IPS-18c (cell line): ENCODE measurements around the gene ALPI.
"Not testable (repeated sequence)": the region's sequence is repeated elsewhere in the genome, so short reads cannot be mapped to it uniquely, and the experiment has no call there.

Experiments used
- H3K4me3 ChIP-seq: 2 replicates; pipeline ENCODE4 v1.7.0; 2013; ENCODE audit warnings: low read depth, mild to moderate bottlenecking, low read length, moderate library complexity; ENCODE audit not compliant: insufficient read depth
- H3K9me3 ChIP-seq: one replicate; pipeline ENCODE4 v1.6.1; 2013; ENCODE audit warnings: mild to moderate bottlenecking, low read length, moderate library complexity; ENCODE audit not compliant: control insufficient read depth, insufficient read depth

Gene ALPI

GRCh38 chr2:232455426-232456255 is at the start of gene ALPI:
Gene ALPI, plus strand, starts transcription at chr2:232456153. Its CDS starts 47 bp downstream, at chr2:232456200.
- H3K4me3 ChIP-seq, result no peak within 1 kb of the TSS
- H3K9me3 ChIP-seq, result no peaks in the 10 kb centered on the region

DNA sequence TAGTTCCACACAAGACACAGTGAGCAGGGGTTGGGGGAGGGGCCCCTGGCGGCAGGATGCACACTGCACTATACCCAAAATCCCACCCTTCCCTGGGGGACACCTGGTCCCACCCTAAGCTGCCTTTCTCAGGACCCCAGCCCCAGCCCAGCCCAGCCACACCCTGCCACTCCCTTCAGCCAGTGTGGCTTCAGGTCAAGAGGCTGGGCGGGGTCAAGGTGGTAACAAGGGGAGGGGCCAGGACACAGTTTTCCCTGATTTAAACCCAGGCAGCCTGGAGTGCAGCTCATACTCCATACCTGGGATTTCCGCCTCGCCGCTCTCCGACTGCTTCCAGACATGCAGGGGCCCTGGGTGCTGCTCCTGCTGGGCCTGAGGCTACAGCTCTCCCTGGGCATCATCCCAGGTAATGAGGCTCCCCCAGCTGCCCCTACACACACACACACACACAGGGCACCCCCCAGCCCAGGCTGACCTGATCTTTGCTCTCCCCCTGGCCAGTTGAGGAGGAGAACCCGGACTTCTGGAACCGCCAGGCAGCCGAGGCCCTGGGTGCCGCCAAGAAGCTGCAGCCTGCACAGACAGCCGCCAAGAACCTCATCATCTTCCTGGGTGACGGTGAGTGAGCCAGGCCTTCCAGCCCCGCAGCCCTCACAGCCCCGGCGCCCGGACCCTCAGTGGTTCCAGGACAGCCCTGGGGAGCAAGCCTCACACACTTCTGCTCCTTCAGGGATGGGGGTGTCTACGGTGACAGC is 49.2 kb upstream of the ALPI start, which contains the start of gene ALPG:
Gene ALPG, plus strand, starts transcription at position 289 of the 755 bp plus-strand sequence. Its CDS starts 51 bp downstream, at position 340.
- no peak within 1 kb of the TSS; the same call in 1 of the 2 replicates for H3K4me3 ChIP-seq
- peaks cover 2% of the 10 kb centered on the region for H3K9me3 ChIP-seq

DNA sequence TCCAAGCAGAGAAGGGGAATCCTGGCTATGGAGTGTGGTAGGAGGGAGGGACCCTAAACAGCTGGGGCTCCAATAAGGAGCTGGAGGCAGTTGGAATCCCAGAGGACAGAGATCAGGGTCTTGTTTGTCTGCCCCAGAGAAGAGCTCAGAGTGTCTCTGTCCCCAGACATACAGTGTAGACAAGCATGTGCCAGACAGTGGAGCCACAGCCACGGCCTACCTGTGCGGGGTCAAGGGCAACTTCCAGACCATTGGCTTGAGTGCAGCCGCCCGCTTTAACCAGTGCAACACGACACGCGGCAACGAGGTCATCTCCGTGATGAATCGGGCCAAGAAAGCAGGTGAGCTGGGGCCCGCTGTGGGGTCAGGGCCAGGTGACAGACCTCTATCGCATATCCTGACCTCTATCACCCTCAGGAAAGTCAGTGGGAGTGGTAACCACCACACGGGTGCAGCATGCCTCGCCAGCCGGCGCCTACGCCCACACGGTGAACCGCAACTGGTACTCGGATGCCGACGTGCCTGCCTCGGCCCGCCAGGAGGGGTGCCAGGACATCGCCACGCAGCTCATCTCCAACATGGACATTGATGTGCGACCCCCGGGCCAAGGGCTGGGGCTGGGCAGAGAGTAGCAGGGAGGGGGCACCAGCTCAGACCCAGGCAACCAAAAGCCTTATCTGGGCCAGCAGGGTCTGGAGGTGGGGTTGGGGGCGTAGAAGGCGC is 48.4 kb upstream of the ALPI start:
- not testable (repeated sequence) for H3K4me3 ChIP-seq, H3K9me3 ChIP-seq

- not testable (repeated sequence) for H3K9me3 ChIP-seq, H3K4me3 ChIP-seq
Observed at GRCh38 chr2:232408269-232408668, 47.7 kb upstream of the ALPI start.

- not testable (repeated sequence) for H3K4me3 ChIP-seq, H3K9me3 ChIP-seq
Observed at GRCh38 chr2:232409617-232410016, 46.3 kb upstream of the ALPI start.

- H3K9me3 ChIP-seq, result peaks cover 4% of the 10 kb centered on the region
- H3K4me3 ChIP-seq, result no peak overlapping the region
Observed at GRCh38 chr2:232410238-232410900, 45.6 kb upstream of the ALPI start.

DNA sequence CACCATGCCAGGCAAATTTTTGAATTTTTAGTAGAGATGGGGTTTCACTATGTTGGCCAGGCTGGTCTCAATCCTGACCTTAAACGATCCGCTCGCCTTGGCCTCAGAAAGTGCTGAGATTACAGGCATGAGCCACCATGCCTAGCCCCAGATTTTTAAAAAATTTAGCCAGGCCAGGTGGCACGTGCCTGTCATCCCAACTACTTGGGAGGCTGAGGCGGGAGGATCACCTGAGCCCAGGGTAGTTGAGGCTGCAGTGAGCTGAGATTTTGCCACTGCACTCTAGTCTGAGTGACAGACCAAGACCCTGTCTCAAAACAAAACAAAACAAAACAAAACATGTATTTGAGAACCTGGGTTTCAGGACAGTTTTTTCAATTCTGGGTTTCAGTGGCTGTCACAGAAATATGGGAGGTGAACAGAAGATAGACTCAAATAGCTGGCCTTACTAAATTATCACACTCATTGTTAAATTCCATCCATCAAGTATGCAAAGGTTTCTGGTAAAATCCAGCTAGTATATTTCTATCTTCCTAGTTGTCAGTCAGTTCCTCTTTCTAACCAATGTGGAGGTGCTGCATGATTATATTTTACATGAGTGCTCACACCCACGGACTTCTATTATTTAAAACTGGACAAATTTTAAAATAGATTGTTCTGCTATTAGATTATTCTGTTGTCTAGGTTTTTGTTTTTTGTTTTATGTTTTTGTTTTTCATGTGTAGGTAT is 43.9 kb upstream of the ALPI start:
- Histone ChIP-seq H3K9me3 (peaks cover 4% of the 10 kb centered on the region), H3K4me3 (no peak overlapping the region)

DNA sequence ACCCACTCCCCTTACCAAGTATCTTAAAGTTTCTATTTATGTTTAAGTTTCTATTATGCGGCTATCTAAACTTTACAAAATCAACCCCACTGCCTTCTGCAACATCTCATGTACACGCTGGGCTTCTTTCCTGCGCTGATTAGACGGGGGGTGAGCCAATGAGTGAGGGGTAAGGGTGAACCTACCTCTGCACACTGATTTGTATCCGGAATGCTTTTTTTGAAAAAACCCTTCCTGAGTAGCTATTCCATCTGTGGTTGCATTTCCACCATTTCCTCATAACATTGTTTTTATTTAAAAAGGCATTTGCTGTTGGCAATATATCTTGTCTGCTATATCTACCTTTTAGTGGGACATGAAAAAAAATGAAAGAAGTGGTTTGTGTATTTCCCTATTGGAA is 43.0 kb upstream of the ALPI start:
- peaks cover 4% of the 10 kb centered on the region for H3K9me3 ChIP-seq
- H3K4me3 ChIP-seq, result no peak overlapping the region

GRCh38 chr2:232415138-232415690 is 40.7 kb upstream of the ALPI start:
- Histone ChIP-seq H3K4me3 (no peak overlapping the region), H3K9me3 (peaks cover 4% of the 10 kb centered on the region)

DNA sequence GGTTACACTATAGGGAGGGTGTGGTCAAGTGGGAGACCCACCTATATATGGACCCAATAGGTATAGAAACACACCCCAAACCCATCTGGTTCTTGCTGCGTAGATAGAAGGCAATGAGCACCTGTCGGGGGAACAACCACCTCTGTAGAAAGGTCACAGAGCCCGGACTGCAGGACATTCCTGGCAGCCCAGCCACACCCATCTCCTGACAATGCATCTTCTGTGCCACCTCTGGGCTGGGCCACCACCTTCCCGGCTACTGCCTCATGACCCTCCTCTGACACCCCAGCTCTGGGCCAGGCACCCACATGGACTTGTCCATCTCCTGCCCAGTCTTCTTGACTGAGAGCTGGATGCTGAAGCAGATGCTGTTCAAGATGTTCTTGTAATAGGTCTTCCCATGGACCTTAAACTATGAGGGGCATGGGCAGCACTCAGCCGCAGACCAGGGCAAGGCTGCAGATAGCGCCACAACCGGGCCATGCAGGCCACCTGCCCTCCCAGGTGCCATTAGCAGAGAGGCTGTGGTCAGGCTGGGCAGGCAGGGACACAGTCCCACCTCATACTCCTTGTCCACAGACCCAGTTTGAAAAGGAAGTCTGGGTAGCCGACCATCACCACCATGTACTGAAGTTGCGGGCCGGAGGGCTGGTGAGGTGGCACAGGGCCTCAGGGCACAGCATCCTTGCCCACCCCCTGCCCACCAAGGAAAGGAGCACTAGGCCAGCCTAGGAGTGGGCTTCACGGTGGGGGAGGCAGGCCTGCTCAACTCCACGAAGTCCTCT is 40.0 kb upstream of the ALPI start:
- Histone ChIP-seq H3K9me3 (peaks cover 4% of the 10 kb centered on the region), H3K4me3 (no peak overlapping the region)

DNA sequence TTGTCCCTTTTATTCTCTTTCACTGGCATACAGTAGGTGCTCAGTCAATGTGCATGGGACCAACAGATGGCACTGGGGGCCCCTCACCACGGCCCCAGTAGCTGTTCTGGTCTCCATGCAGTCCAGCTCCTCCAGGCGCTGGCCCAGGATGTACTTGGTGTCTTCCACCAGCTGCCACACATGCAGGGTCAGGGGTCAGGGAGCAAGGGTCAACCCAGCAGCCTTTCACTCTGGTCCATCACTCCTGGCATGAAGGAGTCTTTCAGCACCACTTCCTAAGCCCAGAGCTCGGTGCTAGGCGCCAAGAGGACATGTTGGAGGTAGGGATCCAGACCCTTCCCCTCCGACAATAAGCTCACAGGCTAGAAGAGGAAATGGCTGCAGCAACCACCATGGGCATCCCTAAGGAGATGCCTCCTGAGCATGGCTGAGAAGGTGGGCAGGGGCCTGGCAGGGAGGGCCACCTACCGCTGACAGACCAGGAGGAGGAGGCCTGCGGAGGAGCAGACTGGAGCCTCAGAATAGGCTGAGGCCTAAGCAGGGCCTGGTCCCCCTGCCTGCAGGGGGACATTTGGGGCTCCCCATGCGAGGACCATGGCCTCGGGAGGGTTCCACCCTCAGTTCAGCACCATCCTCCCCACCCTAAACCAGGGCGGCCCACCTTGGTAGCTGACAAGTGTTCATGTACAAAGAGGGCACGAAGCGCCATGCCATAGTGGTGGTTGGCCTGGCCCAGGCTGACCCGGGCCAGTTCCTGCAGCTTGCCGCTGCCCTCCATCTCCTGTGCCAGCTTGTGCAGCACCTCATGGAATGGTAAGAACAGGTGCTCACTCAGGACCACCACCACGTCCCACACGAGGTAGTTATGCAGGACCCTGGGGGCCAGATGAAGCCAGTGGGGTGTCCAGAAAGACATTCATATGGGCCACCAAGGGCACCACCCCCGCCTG is 39.2 kb upstream of the ALPI start:
- H3K4me3 ChIP-seq, result no peak overlapping the region
- H3K9me3 ChIP-seq, result peaks cover 4% of the 10 kb centered on the region

GRCh38 chr2:232417489-232417888 is 38.5 kb upstream of the ALPI start:
- Histone ChIP-seq H3K9me3 (peaks cover 4% of the 10 kb centered on the region), H3K4me3 (peak overlapping the region; percentile 28; the same call in 1 of the 2 replicates)

- peak overlapping the region; percentile 82 for H3K4me3 ChIP-seq
- H3K9me3 ChIP-seq, result peaks cover 4% of the 10 kb centered on the region
Observed at GRCh38 chr2:232418056-232418455, 37.9 kb upstream of the ALPI start.

- Histone ChIP-seq H3K9me3 (peaks cover 4% of the 10 kb centered on the region), H3K4me3 (peak overlapping the region; percentile 82)
Observed at GRCh38 chr2:232418466-232419244, 37.3 kb upstream of the ALPI start.
